Measurements from ENCODE around the gene ANKRD13D.

DNA sequence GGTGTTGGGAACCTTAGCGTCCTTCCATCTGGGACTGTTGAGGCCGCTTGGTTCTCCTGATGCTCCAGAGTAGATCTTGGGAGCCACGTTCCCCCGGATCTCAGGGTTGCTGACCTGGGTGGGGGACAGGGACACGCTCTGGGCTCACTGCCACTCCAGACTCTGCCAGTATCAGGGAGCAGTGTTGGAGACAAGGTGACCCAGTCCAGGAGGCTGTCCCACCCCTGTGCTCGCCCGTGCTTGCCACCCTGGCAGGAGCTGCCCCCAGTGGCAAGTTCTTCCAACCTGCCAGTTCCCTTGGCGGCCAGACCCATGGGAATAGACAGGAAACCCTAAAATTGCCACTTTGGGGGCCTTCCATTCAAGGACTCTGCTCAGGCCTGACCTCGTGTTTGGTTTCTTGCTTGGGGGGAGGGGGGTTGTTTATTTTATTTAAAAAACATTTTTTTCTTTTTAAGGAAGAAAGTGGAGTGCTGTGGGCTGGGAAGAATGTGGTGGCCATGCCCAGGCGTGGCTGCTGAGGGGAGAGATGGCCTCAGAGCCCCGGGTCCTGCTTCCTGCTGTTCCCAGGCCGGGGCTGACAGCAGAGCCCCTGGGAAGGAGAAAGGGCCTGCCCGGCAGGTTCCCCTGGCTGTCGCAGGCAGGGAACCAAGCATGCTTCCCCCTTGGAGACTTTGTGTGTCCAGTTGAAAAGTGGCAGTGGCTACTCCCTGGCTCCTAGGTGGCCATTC, 15.7 kb upstream of the ANKRD13D start:
- TF ChIP-seq CTCF (IDR thresholded peaks at IDR 0.05; ENCODE audit: low read length) (no peak), EZH2 (IDR thresholded peaks at IDR 0.05; ENCODE audit: borderline replicate concordance, low read length) (no peak)
